ENCODE data around the gene PEPD.

Gene PEPD

DNA sequence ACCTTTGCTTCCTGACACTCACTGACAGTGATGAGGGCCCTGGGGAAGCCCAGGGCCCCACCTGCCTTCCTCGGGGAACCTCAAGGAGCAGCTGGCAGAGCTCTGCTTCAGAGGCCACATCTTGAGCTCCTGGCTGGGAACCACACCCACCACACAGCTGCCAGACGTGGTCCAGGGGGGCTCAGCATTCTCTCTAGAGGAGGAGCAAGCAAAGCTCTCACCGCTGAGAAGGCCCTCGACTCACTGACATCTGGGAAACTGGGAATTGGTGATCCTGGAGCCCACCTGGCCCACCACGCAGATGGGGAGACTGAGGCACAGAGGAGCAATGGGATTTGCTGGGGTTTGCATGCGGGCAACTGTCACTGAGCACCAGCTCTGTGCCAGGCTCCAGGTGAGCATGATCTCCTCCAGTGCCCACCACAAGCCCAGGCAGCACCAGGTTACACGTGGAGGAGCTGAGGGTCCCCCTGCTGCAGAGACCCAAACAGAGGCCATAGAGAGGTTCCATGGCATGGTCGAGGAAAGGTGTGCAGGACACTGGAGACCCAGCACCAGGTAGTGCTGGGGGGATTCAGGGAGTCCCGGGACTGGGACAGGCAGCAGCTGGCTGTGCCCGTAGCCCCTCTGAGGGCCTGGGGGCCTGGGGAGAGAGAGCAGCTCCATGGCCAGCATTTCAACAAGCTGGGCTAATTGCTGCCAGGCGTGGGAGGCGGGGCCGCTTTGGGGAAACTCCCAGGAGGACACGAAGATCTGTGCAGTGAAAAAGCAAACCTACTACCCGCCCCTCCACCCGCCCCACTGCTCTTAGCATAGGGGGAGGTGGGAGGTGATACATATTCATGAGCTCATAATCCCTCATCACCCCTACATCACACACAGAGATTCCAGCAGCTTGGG is 33.4 kb downstream of the PEPD start:
- Histone ChIP-seq H3K4me1 (ENCODE audit: control insufficient read depth in 1 of 2, insufficient read depth in 1 of 2, low read depth in 1 of 2, low read length in 1 of 2) (no peaks in the 10 kb centered on the region), H3K36me3 (no peaks in the 10 kb centered on the region), H3K27ac (no peak overlapping the region), H3K9me3 (no peaks in the 10 kb centered on the region), H3K4me3 (ENCODE audit: low read depth in 1 of 2, low read length in 1 of 2) (no peak overlapping the region), H3K27me3 (no peaks in the 10 kb centered on the region)
- TF ChIP-seq, protein P1, sequence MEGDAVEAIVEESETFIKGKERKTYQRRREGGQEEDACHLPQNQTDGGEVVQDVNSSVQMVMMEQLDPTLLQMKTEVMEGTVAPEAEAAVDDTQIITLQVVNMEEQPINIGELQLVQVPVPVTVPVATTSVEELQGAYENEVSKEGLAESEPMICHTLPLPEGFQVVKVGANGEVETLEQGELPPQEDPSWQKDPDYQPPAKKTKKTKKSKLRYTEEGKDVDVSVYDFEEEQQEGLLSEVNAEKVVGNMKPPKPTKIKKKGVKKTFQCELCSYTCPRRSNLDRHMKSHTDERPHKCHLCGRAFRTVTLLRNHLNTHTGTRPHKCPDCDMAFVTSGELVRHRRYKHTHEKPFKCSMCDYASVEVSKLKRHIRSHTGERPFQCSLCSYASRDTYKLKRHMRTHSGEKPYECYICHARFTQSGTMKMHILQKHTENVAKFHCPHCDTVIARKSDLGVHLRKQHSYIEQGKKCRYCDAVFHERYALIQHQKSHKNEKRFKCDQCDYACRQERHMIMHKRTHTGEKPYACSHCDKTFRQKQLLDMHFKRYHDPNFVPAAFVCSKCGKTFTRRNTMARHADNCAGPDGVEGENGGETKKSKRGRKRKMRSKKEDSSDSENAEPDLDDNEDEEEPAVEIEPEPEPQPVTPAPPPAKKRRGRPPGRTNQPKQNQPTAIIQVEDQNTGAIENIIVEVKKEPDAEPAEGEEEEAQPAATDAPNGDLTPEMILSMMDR (IDR thresholded peaks at IDR 0.05), result no peak

DNA sequence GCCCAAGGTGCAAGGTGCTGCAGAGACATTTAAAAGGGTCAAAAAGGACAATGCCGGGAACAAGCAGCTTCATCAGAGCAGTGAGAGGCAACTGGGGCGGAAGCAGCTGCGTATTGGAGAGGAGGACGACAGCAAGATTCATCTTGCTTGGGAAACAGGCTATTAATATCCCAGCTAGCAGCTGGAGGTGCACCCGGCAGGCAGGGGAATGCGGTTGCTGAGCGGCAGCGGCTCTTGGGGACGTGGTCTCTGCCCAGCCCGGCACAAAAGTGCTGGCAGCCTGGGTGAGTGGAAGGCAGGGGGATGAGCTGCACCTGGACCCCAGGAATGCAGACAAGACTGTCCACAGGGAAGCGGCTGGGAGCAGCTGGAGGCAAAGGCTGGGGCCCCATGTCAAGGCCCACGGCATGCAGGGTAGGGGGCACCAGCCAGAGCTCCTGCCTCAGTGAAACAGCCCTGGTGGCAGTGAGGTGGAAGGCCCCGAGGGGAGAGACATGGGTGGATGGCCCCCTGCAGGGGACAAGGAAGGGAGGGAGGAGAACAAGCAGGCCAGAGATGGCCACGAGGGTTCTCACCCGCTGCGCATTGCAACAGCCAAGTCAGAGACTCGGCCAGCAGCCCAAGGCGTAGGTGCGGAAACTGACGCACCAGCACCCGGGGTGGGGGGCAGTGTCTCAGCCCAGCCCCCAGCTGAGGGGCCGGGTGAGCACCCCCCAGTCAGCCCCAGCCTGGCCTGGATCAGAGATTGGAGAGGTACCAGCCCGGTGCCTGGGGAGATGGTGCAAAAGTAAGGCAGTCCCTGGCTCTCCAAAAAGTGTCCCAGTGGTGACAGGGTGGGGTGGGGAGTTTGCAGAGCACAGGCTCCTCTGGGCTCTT is 34.4 kb downstream of the PEPD start:
- Histone ChIP-seq H3K27me3 (no peaks in the 10 kb centered on the region), H3K4me3 (ENCODE audit: low read depth in 1 of 2, low read length in 1 of 2) (no peak overlapping the region), H3K36me3 (no peaks in the 10 kb centered on the region), H3K4me1 (ENCODE audit: control insufficient read depth in 1 of 2, insufficient read depth in 1 of 2, low read depth in 1 of 2, low read length in 1 of 2) (no peaks in the 10 kb centered on the region), H3K9me3 (no peaks in the 10 kb centered on the region), H3K27ac (no peak overlapping the region)
- TF ChIP-seq, protein P1 (IDR thresholded peaks at IDR 0.05), result no peak

DNA sequence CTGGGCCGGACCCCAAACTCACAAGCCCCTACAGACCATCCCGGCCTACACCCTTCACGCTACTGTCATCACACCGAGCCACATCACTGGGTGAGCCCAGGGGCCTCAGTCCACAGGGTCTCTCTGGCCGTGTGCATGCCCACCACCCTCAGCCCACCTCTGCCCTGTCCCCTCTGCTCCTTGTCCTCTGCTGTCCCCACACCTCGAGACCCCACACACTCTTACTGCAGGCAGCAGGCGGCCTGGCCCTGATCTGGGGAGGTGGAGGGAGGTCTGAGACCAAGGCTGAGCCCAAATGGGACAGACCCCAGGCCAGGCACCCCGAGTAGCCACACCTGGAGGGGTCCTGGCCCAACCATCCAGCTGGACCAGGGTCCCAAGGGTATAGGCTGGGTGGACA is 35.2 kb downstream of the PEPD start:
- Histone ChIP-seq H3K36me3 (no peaks in the 10 kb centered on the region), H3K4me1 (ENCODE audit: control insufficient read depth in 1 of 2, insufficient read depth in 1 of 2, low read depth in 1 of 2, low read length in 1 of 2) (no peaks in the 10 kb centered on the region), H3K9me3 (no peaks in the 10 kb centered on the region), H3K27ac (no peak overlapping the region), H3K27me3 (no peaks in the 10 kb centered on the region), H3K4me3 (ENCODE audit: low read depth in 1 of 2, low read length in 1 of 2) (no peak overlapping the region)
- TF ChIP-seq, protein P1 (IDR thresholded peaks at IDR 0.05), result no peak

DNA sequence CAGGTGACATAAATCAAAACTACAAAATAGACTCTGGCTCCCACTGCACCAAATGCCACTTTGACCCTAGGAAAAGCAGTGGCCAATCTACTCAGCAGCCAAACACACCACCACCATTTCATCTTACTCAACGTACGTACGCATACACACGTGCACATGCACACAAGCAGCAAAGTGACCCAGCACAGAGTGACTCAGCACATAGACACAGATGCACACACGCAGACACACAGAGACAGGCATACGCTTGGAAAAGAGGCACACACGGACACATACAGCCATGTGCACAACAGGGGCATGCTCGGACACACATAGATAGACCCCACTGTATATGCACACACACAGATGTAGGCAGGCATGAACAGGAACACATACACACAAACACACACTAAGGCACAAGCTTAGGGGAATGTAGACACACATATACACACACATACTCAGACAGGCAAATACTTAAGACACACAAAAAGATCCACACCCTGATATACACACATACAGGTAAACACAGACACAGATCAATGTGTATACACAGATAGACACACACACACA is 37.3 kb downstream of the PEPD start:
- Histone ChIP-seq H3K27me3 (no peaks in the 10 kb centered on the region), H3K36me3 (no peaks in the 10 kb centered on the region), H3K27ac (no peak overlapping the region), H3K4me3 (ENCODE audit: low read depth in 1 of 2, low read length in 1 of 2) (no peak overlapping the region), H3K9me3 (no peaks in the 10 kb centered on the region), H3K4me1 (ENCODE audit: control insufficient read depth in 1 of 2, insufficient read depth in 1 of 2, low read depth in 1 of 2, low read length in 1 of 2) (no peaks in the 10 kb centered on the region)
- TF ChIP-seq, protein P1 (IDR thresholded peaks at IDR 0.05), result no peak

DNA sequence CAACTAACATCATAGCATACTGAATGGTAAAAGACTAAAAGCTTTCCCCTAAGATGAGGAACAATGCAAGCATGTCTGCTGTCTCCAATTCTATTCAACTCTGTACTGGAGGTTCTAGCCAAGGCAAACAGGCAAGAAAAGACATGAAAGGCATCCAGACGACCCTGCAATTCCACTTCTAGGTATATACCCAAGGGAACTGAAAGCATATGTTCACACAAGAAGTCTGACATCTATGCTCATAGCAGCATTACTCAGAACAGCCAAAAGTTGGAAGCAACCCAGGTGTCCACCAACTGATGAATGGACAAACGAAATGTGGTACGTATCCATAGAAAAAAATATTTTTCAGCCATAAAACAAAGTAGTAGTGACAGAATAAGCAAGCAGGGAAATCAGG is 39.1 kb downstream of the PEPD start:
- Histone ChIP-seq H3K27ac (no peak overlapping the region), H3K4me1 (ENCODE audit: control insufficient read depth in 1 of 2, insufficient read depth in 1 of 2, low read depth in 1 of 2, low read length in 1 of 2) (no peaks in the 10 kb centered on the region), H3K36me3 (no peaks in the 10 kb centered on the region), H3K4me3 (ENCODE audit: low read depth in 1 of 2, low read length in 1 of 2) (no peak overlapping the region), H3K9me3 (no peaks in the 10 kb centered on the region), H3K27me3 (no peaks in the 10 kb centered on the region)
- TF ChIP-seq, protein P1 (IDR thresholded peaks at IDR 0.05), result no peak
